Measurements from ENCODE around the gene SAMSN1. TPM values are rescaled to one million over a fixed set of nuclear protein-coding genes. Genes with fewer than 3 reads are reported as not detected.

SAMSN1 gene
- total RNA-seq, 2 donors from 2014 or later: 33.7 to 64.9 TPM

DNA sequence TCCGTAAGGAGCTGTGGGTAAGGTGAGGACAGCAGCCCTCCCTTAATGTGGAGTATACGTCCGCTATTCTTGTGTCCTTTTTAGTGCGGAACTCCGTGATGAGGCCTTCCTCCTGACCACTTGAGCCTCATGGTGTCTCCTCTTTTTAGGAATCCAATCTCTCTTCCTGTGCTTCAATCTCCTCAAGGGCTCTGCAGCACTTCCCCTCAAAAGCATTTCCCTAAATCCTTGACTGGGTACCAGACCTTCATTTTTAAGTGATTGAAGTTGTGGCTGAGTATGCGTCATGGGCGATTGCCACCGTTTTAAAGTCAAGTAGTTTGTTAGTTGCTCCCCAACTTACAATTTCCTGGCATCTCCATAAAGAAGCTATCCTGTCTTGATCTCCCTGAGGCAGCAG, 62.8 kb downstream of the SAMSN1 start:
- Mint-ChIP-seq H3K36me3 (ENCODE audit: low read depth) (peaks cover 4% of the 10 kb centered on the region), H3K4me1 (peaks cover 13% of the 10 kb centered on the region), H3K4me3 (no peak overlapping the region), H3K27me3 (no peaks in the 10 kb centered on the region), H3K27ac (peak overlapping the region; percentile 77)
- DNase-seq: no peak
- ATAC-seq: no peak
- no peaks in the 10 kb centered on the region for H3K9me3 ChIP-seq (ENCODE audit: control insufficient read depth, low read length, poor library complexity, severe bottlenecking)

DNA sequence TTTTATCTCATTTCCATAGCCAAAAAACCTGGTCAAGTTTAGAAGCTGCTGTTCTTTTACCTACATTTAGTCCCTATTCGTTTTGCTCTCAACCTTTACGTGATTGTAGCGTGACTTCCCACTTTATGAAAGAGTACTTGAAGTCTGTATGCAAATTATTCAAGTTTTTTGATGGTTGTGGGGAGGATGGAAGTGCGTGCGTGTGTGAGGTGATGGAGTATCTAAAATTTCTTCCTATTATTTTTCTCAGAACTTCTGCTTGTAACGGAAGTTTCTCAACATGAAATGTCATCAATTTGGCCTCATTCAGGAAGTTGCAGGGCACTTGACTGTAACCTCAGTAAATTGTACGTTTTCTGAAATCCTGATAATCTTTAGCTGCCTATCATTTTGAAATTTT, 64.0 kb downstream of the SAMSN1 start:
- Mint-ChIP-seq H3K4me1 (peaks cover 11% of the 10 kb centered on the region), H3K4me3 (peak overlapping the region; percentile 86), H3K27me3 (no peaks in the 10 kb centered on the region), H3K27ac (peak overlapping the region; percentile 77), H3K36me3 (ENCODE audit: low read depth) (peaks cover 4% of the 10 kb centered on the region)
- ATAC-seq (peak; percentile 89), DNase-seq (no peak)
- H3K9me3 ChIP-seq (ENCODE audit: control insufficient read depth, low read length, poor library complexity, severe bottlenecking): no peaks in the 10 kb centered on the region

DNA sequence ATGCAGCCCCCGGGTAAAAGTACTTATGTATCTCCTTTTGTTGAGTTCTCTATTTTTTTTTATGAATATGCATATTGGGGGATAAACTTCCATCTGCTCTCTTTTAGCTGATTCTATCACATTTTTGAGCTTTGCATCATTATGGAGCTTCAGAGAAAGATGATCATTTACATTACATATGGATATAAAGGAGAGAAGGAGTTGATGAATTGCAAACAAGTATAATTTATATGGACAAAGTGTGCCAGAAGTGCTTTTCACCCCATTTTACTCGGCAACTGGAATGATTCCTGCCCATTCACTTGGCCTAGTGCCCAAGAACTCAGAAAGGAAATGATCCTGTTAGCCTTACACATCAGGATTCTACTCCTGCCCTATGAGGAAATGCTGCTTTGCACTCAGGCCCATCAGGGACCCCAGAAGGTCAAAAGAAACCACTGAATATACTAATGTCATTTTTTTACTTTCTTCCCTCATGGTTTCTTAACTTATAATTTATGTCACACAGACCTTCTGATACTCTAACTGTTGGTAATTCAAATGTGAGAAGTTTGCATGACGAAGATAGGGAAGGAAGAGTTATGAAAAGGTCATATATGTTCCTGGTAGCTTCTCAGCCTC, 65.6 kb downstream of the SAMSN1 start:
- Mint-ChIP-seq H3K4me1 (peaks cover 11% of the 10 kb centered on the region), H3K4me3 (no peak overlapping the region), H3K27me3 (no peaks in the 10 kb centered on the region), H3K27ac (peak overlapping the region; percentile 77), H3K36me3 (ENCODE audit: low read depth) (peaks cover 4% of the 10 kb centered on the region)
- no peak for ATAC-seq
- no peak for DNase-seq
- no peaks in the 10 kb centered on the region for H3K9me3 ChIP-seq (ENCODE audit: control insufficient read depth, low read length, poor library complexity, severe bottlenecking)

DNA sequence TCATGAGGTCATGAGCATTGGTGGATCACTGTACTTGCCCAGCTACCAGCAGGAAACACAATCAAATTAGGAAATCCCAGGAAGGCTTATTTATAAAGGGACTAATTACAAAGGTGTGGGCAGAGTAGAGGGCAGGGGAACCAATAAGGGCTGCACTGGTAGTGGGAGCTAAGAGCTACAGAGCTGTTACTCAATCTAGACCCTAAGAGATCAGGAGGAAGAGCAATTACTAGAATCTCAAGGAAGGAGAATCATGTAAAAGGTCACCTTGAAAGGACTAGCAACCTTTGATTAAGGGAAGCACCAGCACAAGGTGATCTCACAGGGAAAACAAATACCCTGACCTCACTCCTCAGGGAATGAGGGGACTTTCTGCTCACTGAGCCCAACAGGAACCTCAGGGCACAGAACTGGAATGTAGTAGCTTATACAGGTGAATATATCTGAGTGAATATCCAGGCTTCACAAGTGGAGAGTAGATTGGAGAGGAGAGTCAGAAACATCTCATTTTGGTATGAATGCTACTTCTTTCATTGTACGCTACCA, 66.8 kb downstream of the SAMSN1 start:
- ATAC-seq (no peak), DNase-seq (no peak)
- no peaks in the 10 kb centered on the region for H3K27me3 Mint-ChIP-seq
- no peaks in the 10 kb centered on the region for H3K36me3 Mint-ChIP-seq (ENCODE audit: low read depth)
- no peak overlapping the region for H3K4me3 Mint-ChIP-seq
- peak overlapping the region; percentile 34 for H3K27ac Mint-ChIP-seq
- H3K4me1 Mint-ChIP-seq: peaks cover 11% of the 10 kb centered on the region
- H3K9me3 ChIP-seq (ENCODE audit: control insufficient read depth, low read length, poor library complexity, severe bottlenecking): no peaks in the 10 kb centered on the region

DNA sequence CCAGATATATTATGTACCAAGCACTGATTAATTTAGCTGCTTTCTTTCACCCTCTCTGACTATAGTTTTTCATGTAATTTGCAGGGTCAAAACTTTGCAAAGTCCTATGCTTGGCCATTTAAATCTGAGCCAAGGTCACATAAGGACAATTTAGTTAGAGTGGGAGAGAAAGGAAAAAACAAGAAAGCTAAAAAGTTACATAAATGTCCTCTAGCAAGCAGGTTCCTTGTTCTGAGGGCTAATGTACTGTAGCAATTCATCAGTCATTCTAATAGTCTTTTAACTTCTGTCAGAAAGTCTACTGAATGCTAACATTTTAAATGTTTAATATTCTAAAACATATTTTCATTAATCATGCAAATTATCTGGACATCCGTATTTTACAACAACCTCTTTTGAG, 68.3 kb downstream of the SAMSN1 start:
- H3K9me3 ChIP-seq (ENCODE audit: control insufficient read depth, low read length, poor library complexity, severe bottlenecking): no peaks in the 10 kb centered on the region
- DNase-seq (no peak), ATAC-seq (no peak)
- Mint-ChIP-seq H3K4me3 (no peak overlapping the region), H3K4me1 (peaks cover 8% of the 10 kb centered on the region), H3K36me3 (ENCODE audit: low read depth) (no peaks in the 10 kb centered on the region), H3K27ac (no peak overlapping the region), H3K27me3 (no peaks in the 10 kb centered on the region)

DNA sequence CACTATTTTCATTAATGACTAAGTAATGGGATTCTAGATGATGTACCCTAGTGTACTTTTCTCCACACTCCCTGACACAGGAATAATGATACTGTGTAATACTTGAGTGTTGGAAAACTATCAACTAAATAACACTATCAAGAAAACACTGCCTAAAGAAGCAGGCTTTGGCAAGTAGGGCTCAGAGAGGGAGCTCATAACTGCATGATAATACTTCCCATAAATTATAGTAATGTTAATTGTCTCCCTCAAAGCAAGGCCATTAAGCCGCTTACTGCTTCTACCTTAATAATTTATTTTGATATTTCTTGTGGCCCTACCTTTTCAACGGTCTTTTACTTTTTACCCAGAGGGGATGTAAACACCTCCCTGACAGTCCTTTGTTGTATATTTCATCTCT, 69.0 kb downstream of the SAMSN1 start:
- no peaks in the 10 kb centered on the region for H3K36me3 Mint-ChIP-seq (ENCODE audit: low read depth)
- H3K27ac Mint-ChIP-seq: no peak overlapping the region
- H3K4me1 Mint-ChIP-seq: peaks cover 5% of the 10 kb centered on the region
- no peaks in the 10 kb centered on the region for H3K9me3 ChIP-seq (ENCODE audit: control insufficient read depth, low read length, poor library complexity, severe bottlenecking)
- no peak for DNase-seq
- H3K27me3 Mint-ChIP-seq: no peaks in the 10 kb centered on the region
- no peak overlapping the region for H3K4me3 Mint-ChIP-seq
- ATAC-seq: no peak

DNA sequence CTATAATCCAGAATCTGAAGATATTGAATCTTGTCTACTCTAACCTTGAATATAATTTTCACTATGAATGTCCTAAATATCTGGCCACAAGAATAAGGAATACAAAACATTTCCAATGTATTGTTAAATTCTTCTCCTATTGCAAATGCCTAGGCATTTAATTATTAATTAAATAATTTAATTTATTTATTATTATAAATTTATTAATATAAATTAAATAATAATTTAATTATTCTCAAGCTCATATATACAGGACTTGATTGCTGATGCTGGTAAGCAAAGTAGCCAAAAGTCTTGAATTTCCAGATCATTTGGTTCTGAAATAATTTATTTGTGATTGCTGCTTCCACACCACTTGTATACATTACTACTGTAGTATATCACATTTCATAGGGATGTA, 71.1 kb downstream of the SAMSN1 start:
- DNase-seq (no peak), ATAC-seq (no peak)
- Mint-ChIP-seq H3K4me3 (no peak overlapping the region), H3K27ac (no peak overlapping the region), H3K27me3 (no peaks in the 10 kb centered on the region), H3K4me1 (no peaks in the 10 kb centered on the region), H3K36me3 (ENCODE audit: low read depth) (no peaks in the 10 kb centered on the region)
- H3K9me3 ChIP-seq (ENCODE audit: control insufficient read depth, low read length, poor library complexity, severe bottlenecking): no peaks in the 10 kb centered on the region

DNA sequence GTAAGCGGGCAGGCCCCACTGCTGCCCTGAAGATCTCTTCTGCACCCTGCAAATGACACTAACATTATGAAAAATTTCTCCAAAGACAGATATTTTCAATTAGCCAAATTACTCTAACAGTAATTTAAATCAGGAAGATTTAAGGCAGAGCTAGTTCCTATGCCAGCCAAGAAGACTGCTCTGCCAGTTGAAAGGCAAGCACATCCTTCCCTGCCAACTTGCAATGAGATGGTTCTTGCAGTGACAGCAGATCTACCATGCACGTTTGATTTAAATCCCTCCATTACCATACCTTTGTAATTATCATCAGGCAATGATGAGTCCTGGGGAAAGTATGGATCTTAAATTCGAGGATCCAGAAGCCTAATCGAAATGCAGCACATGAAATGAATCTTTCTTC, 76.5 kb downstream of the SAMSN1 start:
- no peak overlapping the region for H3K27ac Mint-ChIP-seq
- peaks cover 5% of the 10 kb centered on the region for H3K27me3 Mint-ChIP-seq
- no peaks in the 10 kb centered on the region for H3K36me3 Mint-ChIP-seq (ENCODE audit: low read depth)
- ATAC-seq (no peak), DNase-seq (no peak)
- no peaks in the 10 kb centered on the region for H3K9me3 ChIP-seq (ENCODE audit: control insufficient read depth, low read length, poor library complexity, severe bottlenecking)
- no peaks in the 10 kb centered on the region for H3K4me1 Mint-ChIP-seq
- no peak overlapping the region for H3K4me3 Mint-ChIP-seq

DNA sequence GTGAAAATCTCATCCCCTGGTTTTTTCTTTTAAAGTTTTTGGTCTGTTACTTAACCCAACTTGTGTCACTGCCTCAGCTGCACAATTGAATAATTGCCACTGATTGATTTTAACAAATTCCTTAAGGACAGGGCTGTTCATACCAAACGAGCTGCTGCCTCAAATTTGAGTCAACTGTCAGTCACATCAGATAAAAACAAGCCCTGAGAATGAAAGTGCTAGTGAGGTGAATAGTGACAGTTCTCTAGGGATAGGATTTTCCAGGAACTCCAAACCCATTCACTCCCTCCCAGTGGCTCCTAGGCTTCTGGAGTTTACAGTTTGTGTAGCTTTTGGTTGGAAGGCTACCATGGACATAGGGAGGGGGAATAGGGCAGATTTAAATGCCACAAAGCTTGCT, 79.4 kb downstream of the SAMSN1 start:
- no peaks in the 10 kb centered on the region for H3K36me3 Mint-ChIP-seq (ENCODE audit: low read depth)

DNA sequence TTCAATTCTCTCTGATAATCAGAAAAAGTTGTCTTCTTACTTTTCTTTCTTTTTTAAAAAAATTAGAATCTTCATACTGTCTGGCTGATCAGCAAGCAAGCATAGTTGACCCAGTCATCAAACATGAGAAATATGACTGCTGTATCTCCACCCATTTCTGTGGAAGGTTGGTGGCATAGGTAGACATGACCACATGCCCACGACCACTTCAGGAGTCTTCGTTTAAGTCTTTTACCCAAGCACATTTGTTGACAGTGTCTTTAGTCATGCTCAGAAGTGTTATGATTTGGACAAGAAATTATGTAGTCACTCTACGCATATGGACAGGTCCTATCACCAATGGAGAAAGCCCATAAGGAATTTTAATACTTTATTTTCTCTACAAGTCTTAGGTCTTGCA, 88.4 kb downstream of the SAMSN1 start:
- ATAC-seq: no peak
- no peaks in the 10 kb centered on the region for H3K27me3 Mint-ChIP-seq
- H3K36me3 Mint-ChIP-seq (ENCODE audit: low read depth): no peaks in the 10 kb centered on the region
- peaks cover 2% of the 10 kb centered on the region for H3K9me3 ChIP-seq (ENCODE audit: control insufficient read depth, low read length, poor library complexity, severe bottlenecking)
- DNase-seq: no peak
- no peak overlapping the region for H3K27ac Mint-ChIP-seq
- H3K4me3 Mint-ChIP-seq: no peak overlapping the region
- peaks cover 14% of the 10 kb centered on the region for H3K4me1 Mint-ChIP-seq

More for the DNA sequence above, 79.4 kb downstream of the SAMSN1 start:
- peaks cover under 1% of the 10 kb centered on the region for H3K9me3 ChIP-seq (ENCODE audit: control insufficient read depth, low read length, poor library complexity, severe bottlenecking)
- Mint-ChIP-seq H3K27me3 (peaks cover 5% of the 10 kb centered on the region), H3K4me1 (peaks cover 5% of the 10 kb centered on the region), H3K4me3 (no peak overlapping the region), H3K27ac (no peak overlapping the region)
- DNase-seq: no peak
- ATAC-seq: no peak

DNA sequence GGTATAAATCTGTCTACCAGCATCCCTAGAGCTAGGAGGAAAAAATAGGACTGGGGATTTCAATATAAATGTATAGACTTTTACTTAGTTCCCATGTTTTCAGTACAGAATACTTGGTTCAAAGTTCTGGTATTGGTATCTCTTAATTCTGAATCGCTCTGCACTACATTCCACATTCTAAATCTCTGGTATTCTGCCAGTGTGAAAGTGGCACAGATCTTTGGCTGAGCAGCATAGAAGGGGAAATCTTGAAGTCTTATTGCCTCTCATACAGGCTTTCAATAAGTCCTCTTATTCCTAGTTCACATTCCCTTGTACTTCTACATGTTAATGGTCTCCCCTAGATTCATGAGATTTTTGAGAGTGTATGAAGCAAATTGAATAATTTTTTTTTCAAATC, 89.2 kb downstream of the SAMSN1 start:
- H3K4me3 Mint-ChIP-seq: no peak overlapping the region
- H3K36me3 Mint-ChIP-seq (ENCODE audit: low read depth): no peaks in the 10 kb centered on the region
- peaks cover 2% of the 10 kb centered on the region for H3K9me3 ChIP-seq (ENCODE audit: control insufficient read depth, low read length, poor library complexity, severe bottlenecking)
- ATAC-seq: no peak
- H3K27ac Mint-ChIP-seq: no peak overlapping the region
- H3K27me3 Mint-ChIP-seq: no peaks in the 10 kb centered on the region
- DNase-seq: no peak
- H3K4me1 Mint-ChIP-seq: peaks cover 14% of the 10 kb centered on the region

DNA sequence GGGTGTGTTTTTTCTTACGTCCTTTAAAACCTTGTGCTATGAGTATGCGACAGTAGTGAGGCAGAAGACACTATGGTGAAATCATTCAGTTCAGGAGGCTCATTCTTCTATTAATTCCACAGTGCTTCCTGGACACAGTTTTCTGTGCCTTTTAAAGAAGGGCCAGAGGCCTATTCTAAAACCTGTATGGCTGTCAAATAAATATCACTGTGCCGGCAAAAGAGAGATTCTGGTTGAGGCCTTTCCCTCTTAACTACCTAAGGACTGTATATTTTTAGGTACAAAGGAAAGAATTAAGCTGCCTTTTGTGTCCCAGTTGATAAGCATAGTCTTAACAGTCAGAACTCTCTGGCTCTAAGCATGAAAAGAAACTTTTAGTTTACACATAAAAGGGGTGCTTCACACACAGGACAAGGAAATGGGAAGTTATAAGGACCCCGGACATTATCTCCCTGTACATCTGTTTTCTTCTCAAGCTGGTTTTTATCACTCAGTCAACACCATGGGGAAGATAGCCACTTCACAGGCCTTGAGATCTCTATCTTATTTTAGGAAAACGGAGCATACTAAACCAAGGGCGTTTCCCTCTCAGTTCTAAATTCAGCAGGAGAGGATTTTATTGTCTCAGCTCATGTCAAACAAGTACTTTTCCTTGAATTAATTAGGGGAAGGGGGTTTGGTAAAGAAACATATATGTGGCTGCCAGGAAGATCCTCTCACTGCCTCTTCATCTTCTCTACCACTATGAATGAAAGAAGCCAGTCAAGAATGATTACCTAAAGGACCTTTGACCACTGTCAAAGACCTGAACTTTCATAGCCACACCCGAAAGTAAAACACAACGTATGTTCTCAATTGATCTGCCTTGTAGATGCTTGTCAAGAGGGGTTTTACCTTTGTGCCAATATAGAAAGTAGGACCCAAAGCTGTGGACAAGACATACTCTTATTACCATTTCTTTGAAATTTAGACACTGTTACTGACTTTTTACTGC, 91.8 kb downstream of the SAMSN1 start:
- ATAC-seq: no peak
- no peaks in the 10 kb centered on the region for H3K36me3 Mint-ChIP-seq (ENCODE audit: low read depth)
- no peaks in the 10 kb centered on the region for H3K9me3 ChIP-seq (ENCODE audit: control insufficient read depth, low read length, poor library complexity, severe bottlenecking)
- H3K4me3 Mint-ChIP-seq: no peak overlapping the region
- peaks cover 19% of the 10 kb centered on the region for H3K4me1 Mint-ChIP-seq
- DNase-seq: no peak
- no peak overlapping the region for H3K27ac Mint-ChIP-seq
- no peaks in the 10 kb centered on the region for H3K27me3 Mint-ChIP-seq

DNA sequence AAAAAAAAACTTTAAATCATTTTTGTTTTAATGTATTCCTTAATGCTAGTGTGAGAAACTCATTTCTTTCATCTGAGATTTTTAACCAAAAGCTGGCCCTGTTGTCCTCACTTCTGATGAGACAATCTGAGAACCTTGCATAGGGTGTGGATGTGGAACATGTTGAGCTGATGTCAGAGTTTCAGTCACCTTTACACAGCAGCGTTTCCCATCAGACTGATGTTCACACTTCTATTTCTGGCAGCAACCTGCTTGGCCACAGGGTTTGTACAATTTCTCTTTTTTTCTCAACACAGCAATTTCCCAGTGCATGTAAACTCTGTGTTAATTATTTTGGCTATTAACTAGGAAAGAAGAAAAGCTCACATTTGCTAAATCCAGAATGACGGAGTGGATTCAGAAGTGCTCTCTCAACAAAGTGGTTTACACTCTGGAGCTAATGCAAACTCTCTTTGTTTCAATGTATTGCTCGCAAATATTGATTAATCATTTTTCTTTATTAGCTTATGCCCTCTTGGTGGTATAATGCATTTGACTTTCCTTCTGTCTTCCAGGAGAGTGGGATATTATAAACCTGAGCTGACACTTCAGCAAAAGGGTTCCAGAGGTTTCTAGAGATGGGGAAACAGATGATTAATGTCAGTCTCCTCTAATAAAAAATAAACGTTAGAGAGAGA, 92.6 kb downstream of the SAMSN1 start:
- DNase-seq (no peak), ATAC-seq (no peak)
- no peak overlapping the region for H3K4me3 Mint-ChIP-seq
- H3K27ac Mint-ChIP-seq: no peak overlapping the region
- peaks cover 19% of the 10 kb centered on the region for H3K4me1 Mint-ChIP-seq
- no peaks in the 10 kb centered on the region for H3K27me3 Mint-ChIP-seq
- no peaks in the 10 kb centered on the region for H3K9me3 ChIP-seq (ENCODE audit: control insufficient read depth, low read length, poor library complexity, severe bottlenecking)
- H3K36me3 Mint-ChIP-seq (ENCODE audit: low read depth): no peaks in the 10 kb centered on the region

Data from T-helper 17 cell (primary cell).